Measurements from ENCODE around the gene FOXK2. TPM values are rescaled to one million over a fixed set of nuclear protein-coding genes. Genes with fewer than 3 reads are reported as not detected.

Gene FOXK2
- total RNA-seq, 2 donors from 2014 or later = 27.8 to 40.3 TPM

DNA sequence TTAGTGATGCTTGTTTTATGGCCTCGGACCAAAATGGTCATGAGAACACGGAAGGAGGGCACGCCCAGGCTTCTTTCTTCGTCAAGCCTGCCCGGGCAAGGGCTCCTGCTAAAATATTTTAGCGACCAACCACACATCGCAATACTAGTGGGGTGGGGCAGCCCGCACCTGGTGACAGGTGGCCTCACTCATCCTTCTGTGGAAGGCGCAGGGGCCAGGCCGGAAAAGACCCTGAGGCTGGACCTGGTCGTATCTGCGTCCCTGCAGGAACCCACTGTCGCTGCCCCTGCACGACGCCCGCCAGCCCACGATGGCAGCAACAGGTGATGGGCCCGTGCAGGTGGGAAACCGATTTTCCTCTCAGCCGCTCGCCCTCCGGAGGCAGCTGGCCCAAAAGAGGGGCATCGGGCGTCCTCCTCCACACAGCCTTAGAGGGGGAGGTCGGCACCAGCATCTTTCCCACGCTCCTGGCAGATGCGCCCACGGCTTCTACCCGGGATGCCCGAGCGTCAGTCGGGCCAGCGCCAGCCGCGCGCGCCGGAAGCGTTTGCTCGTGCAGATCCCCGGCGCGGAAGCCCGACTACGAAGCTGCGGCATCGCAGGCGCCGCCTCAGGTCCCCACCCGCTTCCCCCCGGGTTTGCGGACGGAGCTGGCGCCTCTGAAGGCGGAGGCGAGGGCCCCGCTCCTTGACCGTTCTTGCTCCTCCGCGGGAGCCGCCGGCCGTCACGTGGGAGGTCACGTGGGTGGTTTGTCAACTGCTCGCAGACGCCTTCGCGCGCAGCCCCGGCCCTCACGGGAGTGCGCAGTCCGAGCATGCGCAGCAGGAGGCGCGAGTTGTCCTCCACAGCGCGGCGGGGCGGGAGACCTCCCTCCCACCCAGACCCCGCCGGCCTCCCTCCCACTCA, 22.8 kb upstream of the FOXK2 start:
- Histone ChIP-seq H3K36me3 (no peaks in the 10 kb centered on the region), H3K4me3 (peak overlapping the region; percentile 59 to 74), H3K9me3 (no peaks in the 10 kb centered on the region), H3K27ac (peak overlapping the region; percentile 93 to 95), H3K27me3 (no peaks in the 10 kb centered on the region), H3K4me1 (peaks cover 0 to 22% of the 10 kb centered on the region in 2 donors)
- TF ChIP-seq, protein P1, sequence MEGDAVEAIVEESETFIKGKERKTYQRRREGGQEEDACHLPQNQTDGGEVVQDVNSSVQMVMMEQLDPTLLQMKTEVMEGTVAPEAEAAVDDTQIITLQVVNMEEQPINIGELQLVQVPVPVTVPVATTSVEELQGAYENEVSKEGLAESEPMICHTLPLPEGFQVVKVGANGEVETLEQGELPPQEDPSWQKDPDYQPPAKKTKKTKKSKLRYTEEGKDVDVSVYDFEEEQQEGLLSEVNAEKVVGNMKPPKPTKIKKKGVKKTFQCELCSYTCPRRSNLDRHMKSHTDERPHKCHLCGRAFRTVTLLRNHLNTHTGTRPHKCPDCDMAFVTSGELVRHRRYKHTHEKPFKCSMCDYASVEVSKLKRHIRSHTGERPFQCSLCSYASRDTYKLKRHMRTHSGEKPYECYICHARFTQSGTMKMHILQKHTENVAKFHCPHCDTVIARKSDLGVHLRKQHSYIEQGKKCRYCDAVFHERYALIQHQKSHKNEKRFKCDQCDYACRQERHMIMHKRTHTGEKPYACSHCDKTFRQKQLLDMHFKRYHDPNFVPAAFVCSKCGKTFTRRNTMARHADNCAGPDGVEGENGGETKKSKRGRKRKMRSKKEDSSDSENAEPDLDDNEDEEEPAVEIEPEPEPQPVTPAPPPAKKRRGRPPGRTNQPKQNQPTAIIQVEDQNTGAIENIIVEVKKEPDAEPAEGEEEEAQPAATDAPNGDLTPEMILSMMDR (IDR thresholded peaks at IDR 0.05) = peak in 1 of 2 donors; percentile 17
- DNase-seq (ENCODE audit: low spot score) = peak; percentile 97

DNA sequence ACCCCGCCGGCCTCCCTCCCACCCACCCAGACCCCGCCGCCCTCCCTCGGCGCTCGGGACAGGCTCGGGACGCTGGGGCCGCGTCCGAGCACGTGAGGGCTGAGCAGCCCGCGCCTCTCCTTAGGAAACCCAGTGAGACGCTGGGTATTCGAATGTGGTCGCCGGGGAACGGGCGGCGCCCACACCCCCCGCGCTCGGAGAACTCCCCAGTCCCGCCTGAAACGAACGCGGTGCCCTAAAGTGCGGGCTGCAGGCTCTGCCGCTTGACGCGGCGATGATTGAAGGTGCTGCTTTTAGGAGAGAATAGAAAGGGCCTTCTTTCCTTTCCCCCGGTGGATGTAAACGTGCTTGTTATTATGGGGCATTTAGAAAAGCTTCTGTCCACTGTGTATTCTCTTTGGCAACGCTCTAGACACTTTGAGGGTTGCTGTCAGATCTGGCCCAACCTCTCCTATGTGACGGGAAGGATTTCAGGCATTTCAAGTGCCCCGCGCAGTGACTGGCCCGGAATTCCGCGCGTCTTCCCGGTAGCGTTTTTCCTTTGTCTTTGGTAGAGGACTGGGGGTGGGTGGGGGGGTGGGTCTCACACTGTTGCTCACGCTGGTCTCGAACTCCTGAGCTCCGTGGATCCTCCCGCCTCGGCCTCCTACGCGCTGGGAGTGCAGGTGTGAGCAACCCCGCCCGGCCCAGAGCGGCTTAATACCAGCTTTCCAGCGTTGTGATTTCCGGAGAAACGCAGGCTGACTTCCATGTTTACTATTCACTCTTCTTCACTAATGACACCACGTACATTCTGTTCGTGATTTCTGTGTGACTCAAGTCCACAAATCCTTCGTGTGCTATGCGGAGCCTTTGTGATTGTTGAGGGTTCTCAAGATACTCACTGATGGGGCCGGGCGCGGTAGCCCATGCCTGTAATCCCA, 21.8 kb upstream of the FOXK2 start:
- Histone ChIP-seq H3K9me3 (no peaks in the 10 kb centered on the region), H3K4me3 (peak overlapping the region; percentile 59 to 74), H3K36me3 (no peaks in the 10 kb centered on the region), H3K27ac (peak overlapping the region; percentile 93 to 95), H3K4me1 (peaks cover 0 to 22% of the 10 kb centered on the region in 2 donors), H3K27me3 (no peaks in the 10 kb centered on the region)
- DNase-seq (ENCODE audit: low spot score) = no peak
- TF ChIP-seq, protein P1 (IDR thresholded peaks at IDR 0.05) = no peak

GRCh38 chr17:82502207-82502606, 17.3 kb upstream of the FOXK2 start:
- H3K4me3 ChIP-seq = no peak overlapping the region
- H3K27ac ChIP-seq = no peak overlapping the region
- H3K4me1 ChIP-seq = peaks cover 0 to 8% of the 10 kb centered on the region in 2 donors
- H3K9me3 ChIP-seq = no peaks in the 10 kb centered on the region
- no peaks in the 10 kb centered on the region for H3K36me3 ChIP-seq
- no peak for DNase-seq (ENCODE audit: low spot score)
- TF ChIP-seq, protein P1 (IDR thresholded peaks at IDR 0.05) = no peak
- H3K27me3 ChIP-seq = no peaks in the 10 kb centered on the region

- Histone ChIP-seq H3K27ac (no peak overlapping the region), H3K36me3 (no peaks in the 10 kb centered on the region), H3K4me3 (no peak overlapping the region), H3K4me1 (peaks cover 0 to 1% of the 10 kb centered on the region in 2 donors), H3K27me3 (no peaks in the 10 kb centered on the region), H3K9me3 (no peaks in the 10 kb centered on the region)
- DNase-seq (ENCODE audit: low spot score) = no peak
- TF ChIP-seq, protein P1 (IDR thresholded peaks at IDR 0.05) = no peak
Observed at GRCh38 chr17:82503094-82503727, 16.3 kb upstream of the FOXK2 start.

- H3K4me1 ChIP-seq = no peaks in the 10 kb centered on the region
- H3K27me3 ChIP-seq = no peaks in the 10 kb centered on the region
- no peak overlapping the region for H3K27ac ChIP-seq
- TF ChIP-seq, protein P1 (IDR thresholded peaks at IDR 0.05) = no peak
- no peak for DNase-seq (ENCODE audit: low spot score)
- H3K4me3 ChIP-seq = no peak overlapping the region
- H3K36me3 ChIP-seq = no peaks in the 10 kb centered on the region
- H3K9me3 ChIP-seq = no peaks in the 10 kb centered on the region
Observed at GRCh38 chr17:82503728-82504308, 15.7 kb upstream of the FOXK2 start.
